RWPE2 (cell line): ENCODE measurements around the gene HDAC4.

Source experiments
- ATAC-seq: fragments of 200-7000 bp; cut with Tn5 transposase; 3 replicates; pipeline ENCODE4 v1.9.1; 2021; ENCODE audit warnings: low read depth
- DNase-seq: peaks from one replicate; pipeline ENCODE4 v3.0.0-alpha.2; 2020; ENCODE audit warnings: low spot score
- H3K27ac ChIP-seq: fragments of 450-650 bp; 2 replicates; pipeline ENCODE4 v1.5.1; 2017; ENCODE audit warnings: mild to moderate bottlenecking; ENCODE audit not compliant: poor library complexity, severe bottlenecking
- H3K27me3 ChIP-seq: fragments of 250-450 bp; sonication (Bioruptor Pico); 2 replicates; pipeline ENCODE4 v1.5.1; 2021; ENCODE audit warnings: mild to moderate bottlenecking, moderate library complexity; ENCODE audit not compliant: insufficient read depth, poor library complexity, severe bottlenecking
- H3K36me3 ChIP-seq: fragments of 250-450 bp; sonication (Bioruptor Pico); 2 replicates; pipeline ENCODE4 v1.5.1; 2020; ENCODE audit warnings: low read depth, mild to moderate bottlenecking, moderate library complexity
- H3K4me1 ChIP-seq: fragments of 250-450 bp; sonication (Bioruptor Pico); 2 replicates; pipeline ENCODE4 v1.5.1; 2021; ENCODE audit warnings: mild to moderate bottlenecking, moderate library complexity; ENCODE audit not compliant: insufficient read depth, poor library complexity, severe bottlenecking
- H3K4me3 ChIP-seq: fragments of 250-450 bp; sonication (Bioruptor Pico); 2 replicates; pipeline ENCODE4 v1.5.1; 2021; ENCODE audit warnings: mild to moderate bottlenecking, moderate library complexity; ENCODE audit not compliant: severe bottlenecking
- H3K9me3 ChIP-seq: fragments of 250-450 bp; sonication (Bioruptor Pico); 2 replicates; pipeline ENCODE4 v1.5.1; 2021; ENCODE audit warnings: mild to moderate bottlenecking, moderate library complexity; ENCODE audit not compliant: severe bottlenecking
- CTCF ChIP-seq: fragments of 450-650 bp; IDR thresholded peaks from one replicate; pipeline ENCODE4 v1.5.1; 2017; ENCODE audit warnings: mild to moderate bottlenecking, moderate library complexity; ENCODE audit not compliant: poor library complexity, severe bottlenecking

HDAC4 gene

GRCh38 chr2:239378021-239378917, 22.6 kb downstream of the HDAC4 start:
- no peaks in the 10 kb centered on the region for H3K4me1 ChIP-seq
- DNase-seq (peak; percentile 33), ATAC-seq (no peak)
- no peaks in the 10 kb centered on the region for H3K27me3 ChIP-seq
- TF ChIP-seq CTCF = no peak
- no peak overlapping the region for H3K4me3 ChIP-seq
- no peaks in the 10 kb centered on the region for H3K9me3 ChIP-seq
- H3K27ac ChIP-seq = no peak overlapping the region
- H3K36me3 ChIP-seq = no peaks in the 10 kb centered on the region

DNA sequence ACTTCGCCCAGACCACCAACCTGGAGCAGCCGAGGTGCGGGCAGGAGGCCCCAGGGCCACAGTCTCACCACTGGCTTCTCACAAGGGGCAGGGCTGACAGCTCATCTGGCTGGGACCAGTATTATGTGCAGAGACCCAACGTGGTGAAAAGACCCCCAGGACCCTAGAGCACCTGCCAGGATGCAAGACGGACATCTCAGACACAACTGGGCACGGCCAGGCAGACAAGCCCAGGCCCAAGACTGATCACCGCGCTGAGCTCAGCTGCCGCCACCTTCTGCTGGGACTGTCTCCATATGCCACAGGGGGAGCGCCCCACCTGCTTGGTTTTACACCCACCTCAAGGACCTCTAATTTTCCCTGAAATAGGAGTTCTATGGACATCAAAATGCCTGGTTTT, 23.2 kb downstream of the HDAC4 start:
- H3K27ac ChIP-seq = no peak overlapping the region
- H3K36me3 ChIP-seq = no peaks in the 10 kb centered on the region
- DNase-seq = peak; percentile 38
- no peak overlapping the region for H3K4me3 ChIP-seq
- H3K4me1 ChIP-seq = no peaks in the 10 kb centered on the region
- H3K27me3 ChIP-seq = no peaks in the 10 kb centered on the region
- no peak for ATAC-seq
- no peaks in the 10 kb centered on the region for H3K9me3 ChIP-seq
- no peak for TF ChIP-seq CTCF

- no peak for ATAC-seq
- Histone ChIP-seq H3K4me3 (no peak overlapping the region), H3K27me3 (no peaks in the 10 kb centered on the region), H3K9me3 (no peaks in the 10 kb centered on the region), H3K27ac (no peak overlapping the region), H3K4me1 (no peaks in the 10 kb centered on the region), H3K36me3 (no peaks in the 10 kb centered on the region)
- peak; percentile 49 for DNase-seq
- TF ChIP-seq CTCF = no peak
Observed at GRCh38 chr2:239376942-239377531, 23.8 kb downstream of the HDAC4 start.

GRCh38 chr2:239376351-239376750, 24.5 kb downstream of the HDAC4 start:
- TF ChIP-seq CTCF = no peak
- no peak overlapping the region for H3K27ac ChIP-seq
- ATAC-seq (no peak), DNase-seq (peak; percentile 55)
- no peaks in the 10 kb centered on the region for H3K36me3 ChIP-seq
- no peaks in the 10 kb centered on the region for H3K9me3 ChIP-seq
- no peaks in the 10 kb centered on the region for H3K4me1 ChIP-seq
- no peak overlapping the region for H3K4me3 ChIP-seq
- H3K27me3 ChIP-seq = no peaks in the 10 kb centered on the region
